Psoas muscle (tissue), 8 donors: Measurements from ENCODE around the gene DERL3. TPM values are rescaled to one million over a fixed set of nuclear protein-coding genes. Genes with fewer than 3 reads are reported as not detected.

Source experiments
- ATAC-seq, 4 donors: fragments of 200-7000 bp; cut with Tn5 transposase; one replicate each; pipeline ENCODE4 v1.9.1; 2020; ENCODE audit warnings: moderate library complexity in 3 of 4, mild to moderate bottlenecking in 2 of 4
- DNase-seq, 2 donors: peaks; one replicate each; pipeline ENCODE4 v3.0.0-alpha.2; 2020
- H3K27ac ChIP-seq: fragments of 200-600 bp; one replicate; pipeline ENCODE4 v1.8.0; 2022
- H3K27me3 ChIP-seq, 3 donors: fragments of 200-600 bp in 1 of 3; one replicate each; pipeline versions ENCODE4 v1.6.1 to v1.8.0; 2013 to 2022; ENCODE audit warnings: low read length in 2 of 3, mild to moderate bottlenecking in 2 of 3, moderate library complexity in 1 of 3; ENCODE audit not compliant: insufficient read depth in 3 of 3
- H3K36me3 ChIP-seq, 2 donors: fragments of 200-600 bp in 1 of 2; one replicate each; pipeline versions ENCODE4 v1.6.1 to v1.8.0; 2013 to 2022; ENCODE audit warnings: low read depth in 1 of 2, mild to moderate bottlenecking in 1 of 2, moderate library complexity in 1 of 2; ENCODE audit not compliant: insufficient read depth in 1 of 2
- H3K4me1 ChIP-seq: fragments of 200-600 bp; one replicate; pipeline ENCODE4 v1.8.0; 2022
- H3K4me3 ChIP-seq: fragments of 200-600 bp; one replicate; pipeline ENCODE4 v1.8.0; 2022; ENCODE audit warnings: mild to moderate bottlenecking
- H3K9me3 ChIP-seq: fragments of 200-600 bp; one replicate; pipeline ENCODE4 v1.8.0; 2022
- CTCF ChIP-seq: fragments of 200-600 bp; IDR thresholded peaks from one replicate; pipeline ENCODE4 v1.8.0; 2022; ENCODE audit warnings: antibody characterized with exemption
- WGBS, 3 donors: extraction: QIAGEN DNeasy Blood & Tissue Kit; methylation state at CpG; one replicate each; pipeline versions ENCODE4 v1.1.6 to v1.1.7; 2013; 5-methylcytosine and 5-hydroxymethylcytosine counted together
- intact Hi-C, 2 donors: fragments of 100-400 bp; cut with DNase I; formaldehyde crosslinking; loops; one replicate each; pipeline versions ENCODE4 v1.11.0 to v1.14.2; 2022
- polyA plus RNA-seq, 3 donors: library from polyadenylated mRNA; stranded (reverse); fragments of 200-250 nt; gene quantifications; one replicate each; pipeline ENCODE4 v1.2.3, GENCODE V29; 2013
- total RNA-seq, 4 donors: library from RNA; stranded (reverse); fragmentation: NEBNext Ultra II Directional in 2 of 4; extraction: Animal tissue kit (Norgen Biotek cat#: 25700) in 2 of 4; gene quantifications; one replicate each; pipeline versions ENCODE4 v1.2.1 to v1.2.4, GENCODE V29; 2021 to 2023
- donor health status: healthy with polysubstance abuse.
- donor health status: DM: no; HTN: no; CAD: no; lungs with moderate emphysema.
- donor health status: Bipolar disorder and iron deficiency.
- donor health status: healthy.
- donor health status: DM: yes; HTN: yes; CAD: no.
- donor health status: DM: no; HTN: no; CAD: no.
- donor health status: DM: no; HTN: no; CAD: no.
- donor health status: DM: yes; HTN: yes; CAD: no.

Gene DERL3
- total and polyA plus RNA-seq, 7 donors, result 0.22 to 4.4 (median 0.92) TPM

- Histone ChIP-seq H3K27me3 (no peaks in the 10 kb centered on the region), H3K36me3 (peaks cover 0 to 73% of the 10 kb centered on the region in 2 donors), H3K4me3 (no peak overlapping the region), H3K9me3 (no peaks in the 10 kb centered on the region), H3K4me1 (peaks cover 27% of the 10 kb centered on the region), H3K27ac (peak overlapping the region; percentile 36)
- ATAC-seq (no peak), DNase-seq (peak in 1 of 2 donors; percentile 54)
- TF ChIP-seq CTCF, result no peak
- WGBS, 3 donors, result 78 to 83% (median 80%) methylated on average over 14 to 15 of the region's 15 CpGs
- intact Hi-C loops, result loop anchor here in 1 of 2 donors (5.0 kb wide), 1 partner anchor 39 kb away; the partner anchor contains the start of gene SMARCB1
These were observed 12.1 kb downstream of the DERL3 start for GRCh38 chr22:23826510-23827350.

- DNase-seq (peak in 1 of 2 donors; percentile 48), ATAC-seq (no peak)
- H3K27ac ChIP-seq, result no peak overlapping the region
- no peaks in the 10 kb centered on the region for H3K27me3 ChIP-seq
- 92 to 97% (median 97%) methylated on average over 12 of the region's 12 CpGs for WGBS, 3 donors
- H3K9me3 ChIP-seq, result no peaks in the 10 kb centered on the region
- peaks cover 0 to 80% of the 10 kb centered on the region in 2 donors for H3K36me3 ChIP-seq
- H3K4me1 ChIP-seq, result peaks cover 27% of the 10 kb centered on the region
- TF ChIP-seq CTCF, result no peak
- intact Hi-C loops, result loop anchor here in 1 of 2 donors (5.0 kb wide), 1 partner anchor 38 kb away; the partner anchor contains the start of gene SMARCB1
- no peak overlapping the region for H3K4me3 ChIP-seq
These were observed 13.4 kb downstream of the DERL3 start for GRCh38 chr22:23825246-23825905.

GRCh38 chr22:23824476-23825245 lies 14.1 kb downstream of the DERL3 start:
- intact Hi-C loops, result loop anchor here (5.0 kb wide), 1 partner anchor 37 kb away; the partner anchor contains the start of gene SMARCB1 (in 2 of the 2)
- H3K4me1 ChIP-seq, result peaks cover 25% of the 10 kb centered on the region

More at GRCh38 chr22:23824476-23825245, 14.1 kb downstream of the DERL3 start:
- no peak overlapping the region for H3K4me3 ChIP-seq
- no peak for TF ChIP-seq CTCF
- ATAC-seq (no peak), DNase-seq (peak in 1 of 2 donors; percentile 22)
- H3K9me3 ChIP-seq, result no peaks in the 10 kb centered on the region
- no peak overlapping the region for H3K27ac ChIP-seq
- peaks cover 0 to 87% of the 10 kb centered on the region in 2 donors for H3K36me3 ChIP-seq
- WGBS, 3 donors, result 86 to 90% (median 88%) methylated on average over 13 of the region's 13 CpGs
- no peaks in the 10 kb centered on the region for H3K27me3 ChIP-seq
